ENCODE data around the gene P3H2. TPM values are rescaled to one million over a fixed set of nuclear protein-coding genes. Genes with fewer than 3 reads are reported as not detected.

P3H2 gene
- total and polyA plus RNA-seq, 2 donors (not counting 1 experiment from before 2014, with no cell fraction given), result not detected

- Histone ChIP-seq H3K4me1 (ENCODE audit: control insufficient read depth in 2 of 2, insufficient read depth in 2 of 2, low read length in 2 of 2) (no peaks in the 10 kb centered on the region), H3K27me3 (replicated peaks in 1 of 4; ENCODE audit: control extremely low read depth in 1 of 4, control insufficient read depth in 3 of 4, insufficient read depth in 4 of 4, low read length in 3 of 4) (no peaks in the 10 kb centered on the region), H3K36me3 (replicated peaks in 1 of 2; ENCODE audit: control extremely low read depth in 1 of 2, control insufficient read depth in 1 of 2, extremely low read depth in 1 of 2, insufficient read depth in 2 of 2, low read length in 1 of 2) (no peaks in the 10 kb centered on the region), H3K9me3 (ENCODE audit: control extremely low read depth in 1 of 3, control insufficient read depth in 2 of 3, insufficient read depth in 1 of 3, low read length in 2 of 3) (no peaks in the 10 kb centered on the region), H3K9ac (ENCODE audit: low read length) (no peak overlapping the region), H3K79me2 (ENCODE audit: control insufficient read depth, insufficient read depth, low read length) (no peaks in the 10 kb centered on the region), H3K27ac (ENCODE audit: low read length in 2 of 2) (no peak overlapping the region), H4K20me1 (ENCODE audit: control insufficient read depth, insufficient read depth, low read length, poor library complexity, severe bottlenecking) (no peaks in the 10 kb centered on the region), H3K4me2 (replicated peaks; ENCODE audit: low read depth, low read length, poor library complexity, severe bottlenecking) (no peak overlapping the region), H2AFZ (ENCODE audit: insufficient read depth, low read depth, low read length, poor library complexity, severe bottlenecking) (no peak overlapping the region), H3K4me3 (ENCODE audit: control extremely low read depth in 1 of 5, extremely low read depth in 1 of 5, insufficient read depth in 1 of 5, low read depth in 2 of 5, low read length in 4 of 5) (no peak overlapping the region)
- no peak for DNase-seq
- Mint-ChIP-seq H3K4me3 (no peak overlapping the region), H3K9me3 (ENCODE audit: insufficient read depth) (no peaks in the 10 kb centered on the region), H3K4me1 (peaks cover under 1% of the 10 kb centered on the region), H3K27me3 (peaks cover 3% of the 10 kb centered on the region), H3K27ac (no peak overlapping the region)
- POLR2A ChIA-PET, result no interaction called here
- no peak for TF ChIP-seq CTCF (IDR thresholded peaks at IDR 0.05)
- TF ChIP-seq EZH2 (IDR thresholded peaks at IDR 0.05; ENCODE audit: borderline replicate concordance, insufficient read depth, low read depth, low read length, poor library complexity, severe bottlenecking), result no peak
- intact Hi-C loops (cut with micrococcal nuclease), result no loop called here
- no CpG with 5 or more reads among the region's 4 CpGs for WGBS (ENCODE audit: insufficient coverage)
- ATAC-seq (ENCODE audit: low read depth), result no peak
- CTCF ChIA-PET, result no interaction called here
Observed at GRCh38 chr3:190096345-190096744, 24.4 kb downstream of the P3H2 start.

- H3K79me2 ChIP-seq (ENCODE audit: control insufficient read depth, insufficient read depth, low read length), result no peaks in the 10 kb centered on the region
- Mint-ChIP-seq H3K4me3 (no peak overlapping the region), H3K9me3 (ENCODE audit: insufficient read depth) (no peaks in the 10 kb centered on the region), H3K27me3 (peaks cover 3% of the 10 kb centered on the region), H3K4me1 (no peaks in the 10 kb centered on the region), H3K27ac (no peak overlapping the region)
- ATAC-seq (ENCODE audit: low read depth) (no peak), DNase-seq (no peak)
- H3K4me1 ChIP-seq (ENCODE audit: control insufficient read depth in 2 of 2, insufficient read depth in 2 of 2, low read length in 2 of 2), result no peaks in the 10 kb centered on the region
- POLR2A ChIA-PET, result no interaction called here
- H3K4me3 ChIP-seq (ENCODE audit: control extremely low read depth in 1 of 5, extremely low read depth in 1 of 5, insufficient read depth in 1 of 5, low read depth in 2 of 5, low read length in 4 of 5), result no peak overlapping the region
- H3K27ac ChIP-seq (ENCODE audit: low read length in 2 of 2), result no peak overlapping the region
- no peaks in the 10 kb centered on the region for H3K9me3 ChIP-seq (ENCODE audit: control extremely low read depth in 1 of 3, control insufficient read depth in 2 of 3, insufficient read depth in 1 of 3, low read length in 2 of 3)
- H3K4me2 ChIP-seq (replicated peaks; ENCODE audit: low read depth, low read length, poor library complexity, severe bottlenecking), result no peak overlapping the region
- H2AFZ ChIP-seq (ENCODE audit: insufficient read depth, low read depth, low read length, poor library complexity, severe bottlenecking), result no peak overlapping the region
- intact Hi-C loops (cut with micrococcal nuclease), result no loop called here
- no peak overlapping the region for H3K9ac ChIP-seq (ENCODE audit: low read length)
- no peaks in the 10 kb centered on the region for H3K27me3 ChIP-seq (replicated peaks in 1 of 4; ENCODE audit: control extremely low read depth in 1 of 4, control insufficient read depth in 3 of 4, insufficient read depth in 4 of 4, low read length in 3 of 4)
- TF ChIP-seq CTCF (IDR thresholded peaks at IDR 0.05) (no peak), EZH2 (IDR thresholded peaks at IDR 0.05; ENCODE audit: borderline replicate concordance, insufficient read depth, low read depth, low read length, poor library complexity, severe bottlenecking) (no peak)
- CTCF ChIA-PET, result no interaction called here
- WGBS (ENCODE audit: insufficient coverage), result 83% methylated on average over 1 of the region's 1 CpG
- no peaks in the 10 kb centered on the region for H3K36me3 ChIP-seq (replicated peaks in 1 of 2; ENCODE audit: control extremely low read depth in 1 of 2, control insufficient read depth in 1 of 2, extremely low read depth in 1 of 2, insufficient read depth in 2 of 2, low read length in 1 of 2)
- no peaks in the 10 kb centered on the region for H4K20me1 ChIP-seq (ENCODE audit: control insufficient read depth, insufficient read depth, low read length, poor library complexity, severe bottlenecking)
Observed at GRCh38 chr3:190094160-190094718, 26.5 kb downstream of the P3H2 start.

All from B cell (primary cell).